ENCODE data around the gene EHHADH. TPM values are rescaled to one million over a fixed set of nuclear protein-coding genes. Genes with fewer than 3 reads are reported as not detected.

EHHADH gene
- total RNA-seq, 1 experiment from 2014 or later = 10.7 TPM

DNA sequence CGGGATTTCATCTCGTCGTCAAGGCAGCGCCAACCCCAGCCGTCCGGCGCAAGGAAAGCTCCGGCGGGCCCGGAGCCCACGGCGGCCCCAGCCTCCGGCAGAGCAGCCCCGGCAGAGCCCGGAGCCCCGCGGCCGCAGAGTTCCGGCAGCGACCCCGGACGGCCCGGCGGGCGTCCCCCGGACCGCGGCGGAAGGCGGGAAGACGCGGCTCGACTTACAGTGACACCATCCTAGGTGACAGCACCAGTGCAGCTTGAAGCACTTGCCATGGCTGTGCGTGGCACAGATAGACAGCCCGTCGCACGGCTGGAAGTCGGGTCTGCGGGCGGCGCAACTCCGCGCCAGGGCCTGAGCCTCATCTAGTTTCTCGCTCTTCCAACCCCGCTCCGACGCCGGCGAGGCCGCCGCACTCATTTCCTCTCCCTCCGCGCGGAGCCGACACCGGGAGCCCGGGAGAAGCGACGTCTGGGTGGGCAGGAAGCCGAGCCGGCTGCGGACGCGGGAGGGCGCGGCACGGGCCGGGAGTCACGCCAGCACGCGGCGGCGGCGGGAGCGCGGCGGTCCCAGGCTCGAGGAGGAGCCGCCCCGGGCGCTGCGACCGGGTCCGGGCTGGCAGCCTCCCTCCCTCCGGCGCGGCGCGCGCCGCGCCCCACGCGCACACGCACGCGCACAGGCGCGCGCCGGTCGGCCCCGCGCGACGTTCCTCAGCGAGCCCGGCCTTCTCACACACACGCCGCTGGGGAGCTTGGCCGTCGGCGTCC, 101.3 kb downstream of the EHHADH start, which contains the start of gene C3orf70:
Gene C3orf70 (minus strand): TSS at position 651 of the 761 bp plus-strand sequence. CDS start 237 bp downstream, at position 414.
- no peak for DNase-seq (ENCODE audit: low read depth, low spot score)
- H4K20me1 ChIP-seq (ENCODE audit: insufficient read depth) = no peaks in the 10 kb centered on the region
- H3K27me3 ChIP-seq (ENCODE audit: insufficient read depth, low read length) = peaks cover 40% of the 10 kb centered on the region
- H3K4me1 ChIP-seq (ENCODE audit: control insufficient read depth in 1 of 2, insufficient read depth in 2 of 2, low read length in 2 of 2) = no peaks in the 10 kb centered on the region
- no peaks in the 10 kb centered on the region for H3K79me2 ChIP-seq (ENCODE audit: insufficient read depth, low read length)
- H3K27ac ChIP-seq (ENCODE audit: low read depth, low read length) = no peak within 1 kb of the TSS
- no peaks in the 10 kb centered on the region for H3K9me3 ChIP-seq (ENCODE audit: control insufficient read depth in 1 of 2, insufficient read depth in 1 of 2, low read depth in 1 of 2, low read length in 2 of 2)
- no peak for ATAC-seq
- no peak within 1 kb of the TSS for H2AFZ ChIP-seq (ENCODE audit: low read depth, low read length, poor library complexity, severe bottlenecking)
- H3K36me3 ChIP-seq (ENCODE audit: control insufficient read depth in 1 of 2, insufficient read depth in 2 of 2, low read length in 2 of 2) = no peaks in the 10 kb centered on the region
- TF ChIP-seq EZH2 (IDR thresholded peaks at IDR 0.05) (no peak), CBX3 (IDR thresholded peaks at IDR 0.05; ENCODE audit: low read depth) (no peak), SP1 (IDR thresholded peaks at IDR 0.05; ENCODE audit: low read depth) (no peak), ELF1 (IDR thresholded peaks at IDR 0.05; ENCODE audit: borderline replicate concordance, low read depth) (no peak), POLR2A (IDR thresholded peaks at IDR 0.05; ENCODE audit: borderline replicate concordance, extremely low read depth, insufficient read depth, insufficient read length) (no peak), CEBPB (IDR thresholded peaks at IDR 0.05; ENCODE audit: low read depth) (no peak)
- H3K9me2 ChIP-seq (ENCODE audit: insufficient read depth) = no peaks in the 10 kb centered on the region
- no peak within 1 kb of the TSS for H3K4me2 ChIP-seq (ENCODE audit: low read length)
- ChIA-PET POLR2A (no interaction called here), RAD21 (ENCODE audit: low non-redundant PET in 1 of 2, low total read pairs in 2 of 2, uncharacterized antibody in 2 of 2, unreplicated experiment in 2 of 2) (no interaction called here), CTCF (no interaction called here)
- intact Hi-C loops (cut with micrococcal nuclease) = no loop called here
- no peak within 1 kb of the TSS for H3K4me3 ChIP-seq (replicated peaks in 1 of 2; ENCODE audit: low read depth in 1 of 2, low read length in 2 of 2)
- H3K9ac ChIP-seq (ENCODE audit: low read length) = no peak within 1 kb of the TSS
- no TSS peak for BruUV-seq (replicated peaks)

DNA sequence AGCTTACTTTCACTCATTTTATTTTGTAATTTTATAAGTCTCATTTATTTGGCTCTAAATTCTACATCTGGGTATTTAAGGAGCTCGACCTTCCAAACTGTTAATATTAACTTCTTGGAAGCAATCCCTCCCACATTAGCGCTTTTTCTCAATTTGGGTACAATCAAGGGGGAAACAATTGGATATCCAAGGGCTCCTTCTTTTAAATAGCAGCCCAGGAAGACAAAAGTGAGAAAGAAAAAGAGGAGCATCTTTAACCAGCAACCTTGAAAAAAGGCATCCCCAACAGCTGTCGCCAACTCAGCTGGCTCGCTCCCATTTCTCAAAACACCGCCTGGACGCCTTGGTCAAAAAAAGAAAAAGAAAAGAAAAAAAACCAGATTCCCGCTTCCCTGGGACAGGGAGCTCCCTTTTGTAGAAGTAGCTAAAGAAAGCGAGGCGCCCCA, 101.9 kb downstream of the EHHADH start:
- no TSS peak for BruUV-seq (replicated peaks)
- no peaks in the 10 kb centered on the region for H3K79me2 ChIP-seq (ENCODE audit: insufficient read depth, low read length)
- DNase-seq (ENCODE audit: low read depth, low spot score) = no peak
- H3K9ac ChIP-seq (ENCODE audit: low read length) = no peak overlapping the region
- H3K4me1 ChIP-seq (ENCODE audit: control insufficient read depth in 1 of 2, insufficient read depth in 2 of 2, low read length in 2 of 2) = no peaks in the 10 kb centered on the region
- no peak overlapping the region for H3K4me3 ChIP-seq (replicated peaks in 1 of 2; ENCODE audit: low read depth in 1 of 2, low read length in 2 of 2)
- CTCF ChIA-PET = interaction anchor here (0.8 kb wide), 1 partner anchor 24 kb away, joined by 3 read pairs; no protein-coding TSS in a partner anchor
- no peak overlapping the region for H3K27ac ChIP-seq (ENCODE audit: low read depth, low read length)
- intact Hi-C loops (cut with micrococcal nuclease) = no loop called here
- peaks cover 44% of the 10 kb centered on the region for H3K27me3 ChIP-seq (ENCODE audit: insufficient read depth, low read length)
- no peak overlapping the region for H2AFZ ChIP-seq (ENCODE audit: low read depth, low read length, poor library complexity, severe bottlenecking)
- POLR2A ChIA-PET = no interaction called here
- ATAC-seq = no peak
- no peaks in the 10 kb centered on the region for H3K36me3 ChIP-seq (ENCODE audit: control insufficient read depth in 1 of 2, insufficient read depth in 2 of 2, low read length in 2 of 2)
- no peaks in the 10 kb centered on the region for H3K9me3 ChIP-seq (ENCODE audit: control insufficient read depth in 1 of 2, insufficient read depth in 1 of 2, low read depth in 1 of 2, low read length in 2 of 2)
- H3K9me2 ChIP-seq (ENCODE audit: insufficient read depth) = no peaks in the 10 kb centered on the region
- TF ChIP-seq ELF1 (IDR thresholded peaks at IDR 0.05; ENCODE audit: borderline replicate concordance, low read depth) = no peak
- no peak for TF ChIP-seq SP1 (IDR thresholded peaks at IDR 0.05; ENCODE audit: low read depth)
- TF ChIP-seq, protein P1, sequence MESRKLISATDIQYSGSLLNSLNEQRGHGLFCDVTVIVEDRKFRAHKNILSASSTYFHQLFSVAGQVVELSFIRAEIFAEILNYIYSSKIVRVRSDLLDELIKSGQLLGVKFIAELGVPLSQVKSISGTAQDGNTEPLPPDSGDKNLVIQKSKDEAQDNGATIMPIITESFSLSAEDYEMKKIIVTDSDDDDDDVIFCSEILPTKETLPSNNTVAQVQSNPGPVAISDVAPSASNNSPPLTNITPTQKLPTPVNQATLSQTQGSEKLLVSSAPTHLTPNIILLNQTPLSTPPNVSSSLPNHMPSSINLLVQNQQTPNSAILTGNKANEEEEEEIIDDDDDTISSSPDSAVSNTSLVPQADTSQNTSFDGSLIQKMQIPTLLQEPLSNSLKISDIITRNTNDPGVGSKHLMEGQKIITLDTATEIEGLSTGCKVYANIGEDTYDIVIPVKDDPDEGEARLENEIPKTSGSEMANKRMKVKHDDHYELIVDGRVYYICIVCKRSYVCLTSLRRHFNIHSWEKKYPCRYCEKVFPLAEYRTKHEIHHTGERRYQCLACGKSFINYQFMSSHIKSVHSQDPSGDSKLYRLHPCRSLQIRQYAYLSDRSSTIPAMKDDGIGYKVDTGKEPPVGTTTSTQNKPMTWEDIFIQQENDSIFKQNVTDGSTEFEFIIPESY (IDR thresholded peaks at IDR 0.05; ENCODE audit: extremely low read depth, insufficient replicate concordance, low read length) = no peak
- TF ChIP-seq EZH2 (IDR thresholded peaks at IDR 0.05) = no peak
- no peak for TF ChIP-seq FOSL1 (IDR thresholded peaks at IDR 0.05; ENCODE audit: low read depth)
- TF ChIP-seq, protein P2, sequence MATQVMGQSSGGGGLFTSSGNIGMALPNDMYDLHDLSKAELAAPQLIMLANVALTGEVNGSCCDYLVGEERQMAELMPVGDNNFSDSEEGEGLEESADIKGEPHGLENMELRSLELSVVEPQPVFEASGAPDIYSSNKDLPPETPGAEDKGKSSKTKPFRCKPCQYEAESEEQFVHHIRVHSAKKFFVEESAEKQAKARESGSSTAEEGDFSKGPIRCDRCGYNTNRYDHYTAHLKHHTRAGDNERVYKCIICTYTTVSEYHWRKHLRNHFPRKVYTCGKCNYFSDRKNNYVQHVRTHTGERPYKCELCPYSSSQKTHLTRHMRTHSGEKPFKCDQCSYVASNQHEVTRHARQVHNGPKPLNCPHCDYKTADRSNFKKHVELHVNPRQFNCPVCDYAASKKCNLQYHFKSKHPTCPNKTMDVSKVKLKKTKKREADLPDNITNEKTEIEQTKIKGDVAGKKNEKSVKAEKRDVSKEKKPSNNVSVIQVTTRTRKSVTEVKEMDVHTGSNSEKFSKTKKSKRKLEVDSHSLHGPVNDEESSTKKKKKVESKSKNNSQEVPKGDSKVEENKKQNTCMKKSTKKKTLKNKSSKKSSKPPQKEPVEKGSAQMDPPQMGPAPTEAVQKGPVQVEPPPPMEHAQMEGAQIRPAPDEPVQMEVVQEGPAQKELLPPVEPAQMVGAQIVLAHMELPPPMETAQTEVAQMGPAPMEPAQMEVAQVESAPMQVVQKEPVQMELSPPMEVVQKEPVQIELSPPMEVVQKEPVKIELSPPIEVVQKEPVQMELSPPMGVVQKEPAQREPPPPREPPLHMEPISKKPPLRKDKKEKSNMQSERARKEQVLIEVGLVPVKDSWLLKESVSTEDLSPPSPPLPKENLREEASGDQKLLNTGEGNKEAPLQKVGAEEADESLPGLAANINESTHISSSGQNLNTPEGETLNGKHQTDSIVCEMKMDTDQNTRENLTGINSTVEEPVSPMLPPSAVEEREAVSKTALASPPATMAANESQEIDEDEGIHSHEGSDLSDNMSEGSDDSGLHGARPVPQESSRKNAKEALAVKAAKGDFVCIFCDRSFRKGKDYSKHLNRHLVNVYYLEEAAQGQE (IDR thresholded peaks at IDR 0.05; ENCODE audit: low read depth) = no peak
- no peak for TF ChIP-seq CBX3 (IDR thresholded peaks at IDR 0.05; ENCODE audit: low read depth)
- TF ChIP-seq ATF3 (IDR thresholded peaks at IDR 0.05) = no peak
- TF ChIP-seq ZNF274 (IDR thresholded peaks at IDR 0.05; ENCODE audit: low read depth, low read length) = no peak
- no peak for TF ChIP-seq ZFX (IDR thresholded peaks at IDR 0.05)
- H4K20me1 ChIP-seq (ENCODE audit: insufficient read depth) = no peaks in the 10 kb centered on the region
- H3K4me2 ChIP-seq (ENCODE audit: low read length) = no peak overlapping the region
- RAD21 ChIA-PET (ENCODE audit: low non-redundant PET in 1 of 2, low total read pairs in 2 of 2, uncharacterized antibody in 2 of 2, unreplicated experiment in 2 of 2) = no interaction called here

Measured in HCT116 (cell line).